Fibroblast of skin of right quadriceps (primary cell): ENCODE measurements around the gene HTR5A.
"Not testable (repeated sequence)": the region's sequence is repeated elsewhere in the genome, so short reads cannot be mapped to it uniquely, and the experiment has no call there.

Experiments used
- DNase-seq: peaks from one replicate; pipeline ENCODE4 v3.0.0-alpha.2; 2013

The HTR5A gene

GRCh38 chr7:155069992-155070751 is at the start of gene HTR5A:
Gene HTR5A, plus strand, starts transcription at chr7:155070324. Its CDS starts 576 bp downstream, at chr7:155070900.
- DNase-seq: peak; percentile 77

DNA sequence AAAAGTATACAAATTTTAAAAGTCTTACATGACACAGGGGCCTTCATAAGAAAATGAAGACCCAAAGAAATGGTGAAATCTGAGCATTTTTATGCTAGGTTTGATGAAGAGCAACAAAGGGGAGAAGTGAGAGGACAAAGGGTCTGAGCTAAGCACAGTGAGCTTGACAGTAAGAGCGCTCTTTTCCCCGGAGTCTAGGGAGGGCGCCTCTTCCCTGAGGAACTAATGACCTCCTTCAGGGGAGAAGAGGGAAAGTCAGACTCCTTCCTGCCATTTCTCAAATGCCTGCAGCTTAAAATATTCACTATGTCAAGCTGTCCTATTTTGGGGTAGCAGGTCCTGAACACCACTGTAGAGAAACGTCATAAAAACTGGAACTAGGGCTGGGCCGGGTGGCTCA is 49.1 kb upstream of the HTR5A start:
- no peak for DNase-seq

- DNase-seq: no peak
Measured at GRCh38 chr7:155021699-155022145, 48.4 kb upstream of the HTR5A start.

- no peak for DNase-seq
Measured at GRCh38 chr7:155027879-155028278, 42.2 kb upstream of the HTR5A start.

- DNase-seq: no peak
Measured at GRCh38 chr7:155032978-155033377, 37.1 kb upstream of the HTR5A start.

DNA sequence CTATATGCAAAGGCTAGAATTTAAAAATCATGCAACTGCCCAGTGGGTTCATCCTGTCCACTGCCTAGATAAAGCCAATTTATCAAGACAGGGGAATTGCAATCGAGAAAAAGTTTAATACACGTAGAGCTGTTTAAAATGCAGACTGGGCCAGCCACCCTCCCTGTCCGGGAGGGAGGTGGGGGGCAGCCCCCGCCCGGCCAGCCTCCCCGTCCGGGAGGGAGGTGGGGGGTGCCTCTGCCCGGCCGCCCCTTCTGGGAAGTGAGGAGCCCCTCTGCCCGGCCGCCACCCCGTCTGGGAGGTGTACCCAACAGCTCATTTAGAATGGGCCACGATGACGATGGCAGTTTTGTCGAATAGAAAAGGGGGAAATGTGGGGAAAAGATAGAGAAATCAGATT is 35.6 kb upstream of the HTR5A start:
- DNase-seq: not testable (repeated sequence)

- no peak for DNase-seq
Measured at GRCh38 chr7:155038335-155038734, 31.8 kb upstream of the HTR5A start.

DNA sequence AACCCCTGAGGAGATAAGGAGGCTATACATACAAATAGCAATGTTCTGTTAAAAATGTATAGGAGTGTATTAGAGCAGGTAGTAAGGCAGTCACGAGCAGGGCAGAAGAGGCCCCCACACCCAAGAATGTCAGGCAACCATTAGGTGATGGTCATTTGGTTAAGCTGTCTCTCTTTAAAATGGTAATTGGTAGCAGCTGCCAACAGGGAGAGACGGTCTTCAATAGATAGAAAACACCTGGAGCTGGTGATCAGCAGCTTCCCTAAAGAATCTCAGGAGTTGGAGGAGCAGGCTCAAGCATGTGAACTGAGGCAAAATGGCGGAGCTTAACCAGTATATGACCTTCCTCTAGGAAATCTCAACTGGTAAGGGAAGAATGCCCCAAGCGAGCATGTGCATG is 26.4 kb upstream of the HTR5A start:
- no peak for DNase-seq

GRCh38 chr7:155048006-155048405 is 22.1 kb upstream of the HTR5A start:
- DNase-seq: no peak

- no peak for DNase-seq
Measured at GRCh38 chr7:155051355-155051754, 18.8 kb upstream of the HTR5A start.

DNA sequence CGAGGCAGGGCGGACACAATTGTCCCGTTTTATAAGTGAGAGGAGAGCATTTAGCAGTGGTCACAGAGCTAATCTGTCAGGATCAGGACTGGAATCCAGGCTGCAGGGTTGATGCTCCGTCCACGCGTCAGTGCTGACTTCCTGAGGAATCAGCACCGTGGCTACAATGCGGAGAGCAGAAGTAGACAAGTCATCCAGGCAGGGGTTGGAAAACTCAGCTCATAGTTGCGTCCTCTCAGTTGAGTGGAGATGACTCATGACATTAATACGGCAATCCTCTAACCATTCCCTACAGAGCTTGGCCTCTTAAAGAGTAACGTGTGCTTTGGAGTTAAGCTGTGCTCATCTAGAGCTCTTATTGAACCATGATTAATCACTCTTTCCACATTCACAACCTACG is 17.1 kb upstream of the HTR5A start:
- DNase-seq: no peak

DNA sequence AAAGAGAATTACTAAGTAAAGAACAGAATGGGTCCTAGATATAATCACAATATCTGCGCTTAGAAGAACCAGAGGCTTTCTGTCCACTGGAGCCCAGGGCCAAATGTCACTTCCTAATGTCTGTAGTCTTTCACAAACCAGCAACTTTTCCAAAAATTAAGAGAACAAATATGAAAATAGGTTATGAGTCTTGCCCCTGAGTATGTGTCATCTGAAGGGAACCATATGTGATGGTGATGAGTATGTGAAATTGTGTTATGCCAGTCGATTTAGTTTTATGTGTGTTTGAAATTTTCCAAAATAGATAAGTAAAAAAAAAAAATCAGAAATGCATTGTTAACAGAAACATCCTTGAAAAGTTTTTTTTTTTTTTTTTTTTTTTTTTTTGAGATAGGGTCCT is 15.4 kb upstream of the HTR5A start:
- DNase-seq: no peak

- DNase-seq: no peak
Measured at GRCh38 chr7:155057076-155057475, 13.0 kb upstream of the HTR5A start.

- DNase-seq: no peak
Measured at GRCh38 chr7:155058896-155059295, 11.2 kb upstream of the HTR5A start.

DNA sequence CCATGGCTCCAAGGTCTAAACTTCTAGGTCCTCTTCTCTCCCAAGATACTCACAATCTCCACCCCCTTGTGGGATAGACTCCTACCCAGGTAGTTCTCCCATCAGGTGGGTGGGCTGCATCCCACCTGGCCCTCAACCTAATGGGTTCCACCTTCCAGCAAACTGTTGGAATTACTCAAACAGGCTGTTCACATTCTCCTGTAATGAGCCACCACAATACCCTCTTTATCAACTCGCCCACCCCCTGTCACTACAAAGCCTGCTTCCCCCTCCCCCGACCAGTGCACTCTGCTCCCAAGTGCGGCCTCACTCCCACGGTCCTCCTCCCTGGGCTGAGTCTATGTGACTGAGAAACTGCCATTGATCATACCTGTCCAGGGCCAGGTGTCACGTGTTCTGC is 10.4 kb upstream of the HTR5A start:
- no peak for DNase-seq

- no peak for DNase-seq
Measured at GRCh38 chr7:155062411-155062810, 7.7 kb upstream of the HTR5A start.

GRCh38 chr7:155064186-155064585 is 5.9 kb upstream of the HTR5A start:
- no peak for DNase-seq

DNA sequence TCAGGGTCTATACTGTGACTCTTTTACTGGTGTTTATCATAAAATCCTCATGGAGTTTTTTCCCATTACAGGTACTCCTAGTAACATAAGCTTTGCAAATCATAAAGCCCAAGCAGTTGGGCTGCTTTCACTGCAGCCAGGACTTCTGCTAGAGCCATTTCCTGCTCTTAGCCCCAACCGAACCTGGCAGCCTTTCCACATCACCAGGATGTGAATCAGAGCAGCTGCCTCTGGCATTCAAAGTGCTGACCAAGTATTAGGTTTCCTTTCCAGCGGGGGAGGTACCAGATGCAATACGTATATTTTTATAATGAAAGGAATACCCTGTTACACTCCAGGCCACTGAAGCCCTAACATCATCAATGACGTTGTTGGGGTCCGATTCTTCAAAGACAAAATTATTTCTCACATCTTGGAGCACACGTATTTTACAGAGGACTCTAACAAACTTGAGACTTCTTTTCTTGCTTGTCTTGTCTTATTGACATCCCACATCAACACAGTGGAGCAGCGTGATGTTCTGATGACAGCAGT is 3.6 kb upstream of the HTR5A start:
- peak; percentile 26 for DNase-seq

DNA sequence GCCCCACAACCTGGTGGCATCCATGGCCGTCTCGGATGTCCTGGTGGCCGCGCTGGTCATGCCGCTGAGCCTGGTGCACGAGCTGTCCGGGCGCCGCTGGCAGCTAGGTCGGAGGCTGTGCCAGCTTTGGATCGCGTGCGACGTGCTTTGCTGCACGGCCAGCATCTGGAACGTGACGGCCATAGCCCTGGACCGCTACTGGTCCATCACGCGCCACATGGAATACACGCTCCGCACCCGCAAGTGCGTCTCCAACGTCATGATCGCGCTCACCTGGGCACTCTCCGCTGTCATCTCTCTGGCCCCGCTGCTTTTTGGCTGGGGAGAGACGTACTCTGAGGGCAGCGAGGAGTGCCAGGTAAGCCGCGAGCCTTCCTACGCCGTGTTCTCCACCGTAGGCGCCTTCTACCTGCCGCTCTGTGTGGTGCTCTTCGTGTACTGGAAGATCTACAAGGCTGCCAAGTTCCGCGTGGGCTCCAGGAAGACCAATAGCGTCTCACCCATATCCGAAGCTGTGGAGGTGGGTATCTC is 1.1 kb downstream of the HTR5A start:
- DNase-seq: no peak

GRCh38 chr7:155071916-155072571 is 1.9 kb downstream of the HTR5A start:
- no peak for DNase-seq

GRCh38 chr7:155073922-155074321 is 3.8 kb downstream of the HTR5A start:
- no peak for DNase-seq

DNA sequence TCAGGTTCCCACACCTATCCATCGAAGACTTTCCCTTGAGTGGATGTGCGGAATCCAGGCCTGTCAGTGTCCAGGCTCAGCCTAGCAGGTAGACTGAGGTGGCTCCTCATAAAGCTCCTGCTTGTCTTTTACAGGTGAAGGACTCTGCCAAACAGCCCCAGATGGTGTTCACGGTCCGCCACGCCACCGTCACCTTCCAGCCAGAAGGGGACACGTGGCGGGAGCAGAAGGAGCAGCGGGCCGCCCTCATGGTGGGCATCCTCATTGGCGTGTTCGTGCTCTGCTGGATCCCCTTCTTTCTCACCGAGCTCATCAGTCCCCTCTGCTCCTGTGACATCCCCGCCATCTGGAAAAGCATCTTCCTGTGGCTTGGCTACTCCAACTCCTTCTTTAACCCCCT is 13.9 kb downstream of the HTR5A start:
- no peak for DNase-seq

- no peak for DNase-seq
Measured at GRCh38 chr7:155084969-155085368, 14.8 kb downstream of the HTR5A start.

DNA sequence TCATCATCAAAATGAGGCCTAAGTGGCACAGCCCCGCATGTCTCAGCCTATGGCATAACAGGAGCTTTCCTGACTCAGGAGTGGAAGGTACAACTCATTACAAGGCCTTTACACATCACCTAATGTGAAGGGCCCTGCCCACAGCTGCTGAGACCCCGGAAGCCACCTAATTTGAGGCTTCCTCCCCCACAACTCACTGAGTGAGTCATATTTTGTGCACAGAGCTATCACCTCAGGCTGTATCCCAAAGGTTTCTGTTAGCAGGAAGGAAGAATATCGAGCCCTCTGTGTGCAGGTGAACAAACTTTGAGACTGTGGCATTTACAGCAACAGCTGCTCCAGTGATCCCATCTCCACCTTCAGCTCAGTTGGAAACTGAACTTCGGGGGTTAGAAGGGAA is 20.6 kb downstream of the HTR5A start:
- DNase-seq: no peak
